AG04449 (cell line): ENCODE data around the gene DENND5A.

Source experiments
- CTCF ChIA-PET: fragments of 350-600 bp; formaldehyde crosslinking; extraction: SDS; loops from one replicate; lab custom pipeline; 2021; ENCODE audit warnings: antibody characterized with exemption; lab: Yijun Ruan, JAX
- POLR2A ChIA-PET: fragments of 400-600, 350-600 bp; formaldehyde crosslinking; extraction: SDS; loops from one replicate; lab custom pipeline; 2020; ENCODE audit warnings: antibody characterized with exemption, inconsistent platforms; lab: Yijun Ruan, JAX
- DNase-seq: peaks from one replicate; pipeline ENCODE4 v3.0.0-alpha.2; 2010; ENCODE audit warnings: low read depth, low spot score
- H3K4me3 ChIP-seq: 2 replicates; pipeline ENCODE4 v1.5.1; 2011; ENCODE audit warnings: low read depth, mild to moderate bottlenecking, control low read depth, low read length
- TF ChIP-seq, protein P1 (sequence below): IDR thresholded peaks from one replicate; pipeline ENCODE4 v1.5.1; 2011; ENCODE audit warnings: mild to moderate bottlenecking, moderate library complexity, low read length, control low read depth, inconsistent platforms; ENCODE audit not compliant: insufficient read depth; ENCODE audit errors: missing control alignments

Gene DENND5A

DNA sequence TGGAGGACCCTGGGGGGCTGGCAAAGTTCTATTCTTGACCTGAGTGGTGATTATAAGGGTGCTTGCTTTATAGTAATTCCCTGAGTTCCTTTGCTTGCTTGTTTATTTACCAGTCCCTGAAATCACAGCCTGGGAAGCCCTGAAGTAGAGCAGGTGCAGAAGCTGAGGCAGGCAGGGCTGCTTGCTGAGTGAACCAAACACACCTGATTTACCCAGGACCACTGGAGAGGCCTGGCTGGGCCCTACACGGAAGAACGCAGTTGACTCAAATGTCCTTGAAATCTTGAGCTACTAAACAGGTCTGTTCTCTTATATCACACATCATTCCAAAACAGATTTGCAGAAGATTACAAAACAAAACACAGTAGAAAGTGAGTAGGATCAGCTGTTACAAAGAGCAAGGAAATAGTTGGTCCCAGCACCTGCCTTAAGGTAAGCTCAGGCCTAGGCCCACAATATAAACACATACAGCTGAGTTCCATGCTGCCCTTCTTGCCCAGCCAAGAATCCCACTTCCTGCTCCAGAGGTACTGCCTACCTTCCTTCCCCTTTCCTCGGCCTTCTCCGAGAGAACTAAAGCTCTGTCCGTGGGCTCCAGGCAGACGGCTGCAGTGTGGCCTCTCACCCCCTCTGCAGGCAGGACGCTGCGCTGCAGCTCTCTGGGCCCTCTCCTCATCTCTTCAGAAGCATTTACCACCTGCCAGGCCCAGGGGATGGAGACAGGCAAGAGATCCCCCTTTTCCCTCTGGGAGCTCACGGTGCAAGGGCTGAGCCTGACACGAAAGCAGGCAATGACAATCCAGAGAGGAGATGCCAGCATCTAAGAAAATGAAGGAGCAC lies 127.6 kb downstream of the DENND5A start:
- no peak overlapping the region for H3K4me3 ChIP-seq
- TF ChIP-seq, protein P1, sequence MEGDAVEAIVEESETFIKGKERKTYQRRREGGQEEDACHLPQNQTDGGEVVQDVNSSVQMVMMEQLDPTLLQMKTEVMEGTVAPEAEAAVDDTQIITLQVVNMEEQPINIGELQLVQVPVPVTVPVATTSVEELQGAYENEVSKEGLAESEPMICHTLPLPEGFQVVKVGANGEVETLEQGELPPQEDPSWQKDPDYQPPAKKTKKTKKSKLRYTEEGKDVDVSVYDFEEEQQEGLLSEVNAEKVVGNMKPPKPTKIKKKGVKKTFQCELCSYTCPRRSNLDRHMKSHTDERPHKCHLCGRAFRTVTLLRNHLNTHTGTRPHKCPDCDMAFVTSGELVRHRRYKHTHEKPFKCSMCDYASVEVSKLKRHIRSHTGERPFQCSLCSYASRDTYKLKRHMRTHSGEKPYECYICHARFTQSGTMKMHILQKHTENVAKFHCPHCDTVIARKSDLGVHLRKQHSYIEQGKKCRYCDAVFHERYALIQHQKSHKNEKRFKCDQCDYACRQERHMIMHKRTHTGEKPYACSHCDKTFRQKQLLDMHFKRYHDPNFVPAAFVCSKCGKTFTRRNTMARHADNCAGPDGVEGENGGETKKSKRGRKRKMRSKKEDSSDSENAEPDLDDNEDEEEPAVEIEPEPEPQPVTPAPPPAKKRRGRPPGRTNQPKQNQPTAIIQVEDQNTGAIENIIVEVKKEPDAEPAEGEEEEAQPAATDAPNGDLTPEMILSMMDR: peak; percentile 93
- POLR2A ChIA-PET: no interaction called here
- CTCF ChIA-PET: interaction anchor here (0.7 to 9.0 kb wide), 45 partner anchors 9 to 943 kb away, joined by 3 to 162 read pairs (median 5); partner anchors contain the start of gene TMEM9B
- no peak for DNase-seq

DNA sequence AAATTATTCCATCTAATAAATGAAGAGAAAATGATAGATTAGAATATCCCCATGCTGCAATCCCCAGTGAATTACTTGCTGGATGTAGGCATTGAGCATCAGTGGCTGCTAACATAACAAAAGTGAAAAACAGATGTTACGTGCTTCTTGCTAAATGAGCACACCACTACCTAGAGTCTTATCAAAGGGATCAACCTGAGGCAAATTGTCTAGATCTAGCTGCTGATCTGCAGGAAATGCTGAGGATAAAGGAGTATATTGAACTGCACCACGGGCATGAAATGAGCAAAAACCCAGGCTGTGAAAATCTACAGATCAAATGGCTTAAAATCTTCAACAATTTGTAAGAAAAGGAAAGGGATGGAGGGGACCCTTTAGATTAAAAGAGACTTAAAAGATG lies 128.4 kb downstream of the DENND5A start:
- POLR2A ChIA-PET: no interaction called here
- no peak overlapping the region for H3K4me3 ChIP-seq
- no peak for DNase-seq
- CTCF ChIA-PET: interaction anchor here (1.1 to 9.0 kb wide), 12 partner anchors 8 to 370 kb away, joined by 4 to 162 read pairs (median 16); no protein-coding TSS in a partner anchor
- TF ChIP-seq, protein P1: no peak

DNA sequence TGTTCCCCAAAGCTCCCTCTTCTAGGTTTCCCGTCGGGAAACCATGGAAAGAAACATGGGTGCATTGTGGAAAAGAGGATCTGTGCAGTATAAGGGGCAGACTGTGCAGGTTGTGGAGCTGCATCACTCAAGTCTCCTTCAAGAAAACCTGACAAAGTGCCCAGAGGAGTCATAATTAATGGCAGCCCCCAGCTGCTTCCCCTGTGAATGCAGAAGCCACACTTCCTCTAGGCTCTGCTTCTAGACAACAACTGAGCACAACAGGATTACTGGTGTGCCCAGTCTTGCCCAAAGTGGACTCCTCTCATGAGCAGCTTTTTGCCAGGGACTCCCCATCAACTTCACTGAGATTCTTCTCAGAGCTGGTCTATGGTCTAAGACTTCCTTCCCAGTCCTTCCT lies 131.2 kb downstream of the DENND5A start:
- TF ChIP-seq, protein P1: no peak
- H3K4me3 ChIP-seq: no peak overlapping the region
- no peak for DNase-seq
- ChIA-PET CTCF (interaction anchor here (1.0 to 1.4 kb wide), 4 partner anchors 15 to 119 kb away, joined by 3 to 5 read pairs (median 3); no protein-coding TSS in a partner anchor), POLR2A (no interaction called here)

DNA sequence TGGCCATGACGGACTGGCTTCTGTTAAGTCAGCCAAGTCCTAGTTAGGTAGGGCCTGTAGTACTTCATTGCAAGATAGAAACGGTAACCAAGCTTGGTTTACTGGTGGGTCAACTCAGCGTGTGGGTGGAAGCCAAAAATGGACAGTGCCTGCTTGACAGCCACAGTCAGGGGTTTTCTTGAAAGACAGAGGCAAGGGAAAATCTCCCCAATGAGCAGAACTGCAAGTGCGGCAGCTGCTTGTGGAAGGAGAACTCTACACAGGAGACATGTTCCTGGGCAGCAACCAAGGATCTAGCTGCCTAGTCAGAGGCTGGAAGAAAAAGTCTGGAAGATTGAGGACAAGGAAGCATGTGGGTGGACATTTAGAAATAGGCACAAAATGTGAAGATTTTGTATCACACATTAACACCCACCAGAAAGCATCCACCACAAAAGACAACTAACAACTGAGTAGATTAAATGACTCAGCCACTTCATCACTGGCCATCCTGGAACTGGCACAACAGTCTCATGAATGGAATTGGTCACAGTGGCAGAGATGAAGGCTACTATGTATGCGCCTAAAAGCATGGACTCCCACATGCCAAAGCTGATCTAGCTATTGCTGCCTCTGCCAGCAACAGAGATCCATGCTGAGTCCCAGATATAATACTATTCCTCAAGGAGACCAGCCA lies 132.8 kb downstream of the DENND5A start:
- POLR2A ChIA-PET: no interaction called here
- no peak for DNase-seq
- CTCF ChIA-PET: interaction anchor here (1.6 kb wide), 1 partner anchor 44 kb away, joined by 3 read pairs; no protein-coding TSS in a partner anchor
- TF ChIP-seq, protein P1: no peak
- no peak overlapping the region for H3K4me3 ChIP-seq

DNA sequence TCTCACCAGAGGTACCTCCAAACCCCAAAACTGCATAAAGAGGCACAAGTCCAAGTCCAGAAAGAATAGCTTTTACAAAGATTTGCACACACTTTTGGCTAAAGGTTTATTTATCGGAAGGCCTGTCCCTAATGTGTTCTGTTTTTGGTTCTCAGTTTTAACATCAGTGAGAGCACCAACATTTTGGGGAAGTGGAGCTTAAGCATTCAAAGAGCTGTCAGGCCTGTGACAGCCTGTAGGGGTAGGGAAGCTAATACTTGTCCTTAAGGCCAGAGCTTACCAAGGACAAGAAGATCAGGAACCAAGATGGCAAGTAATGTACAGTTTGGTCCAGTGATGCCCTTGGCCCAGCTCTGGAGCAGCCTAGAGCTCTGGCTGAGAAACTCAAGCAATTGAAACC lies 134.9 kb downstream of the DENND5A start:
- CTCF ChIA-PET: interaction anchor here (0.5 to 3.0 kb wide), 4 partner anchors 113 to 227 kb away, joined by 3 to 10 read pairs (median 3); no protein-coding TSS in a partner anchor
- TF ChIP-seq, protein P1: no peak
- POLR2A ChIA-PET: no interaction called here
- H3K4me3 ChIP-seq: no peak overlapping the region
- no peak for DNase-seq

DNA sequence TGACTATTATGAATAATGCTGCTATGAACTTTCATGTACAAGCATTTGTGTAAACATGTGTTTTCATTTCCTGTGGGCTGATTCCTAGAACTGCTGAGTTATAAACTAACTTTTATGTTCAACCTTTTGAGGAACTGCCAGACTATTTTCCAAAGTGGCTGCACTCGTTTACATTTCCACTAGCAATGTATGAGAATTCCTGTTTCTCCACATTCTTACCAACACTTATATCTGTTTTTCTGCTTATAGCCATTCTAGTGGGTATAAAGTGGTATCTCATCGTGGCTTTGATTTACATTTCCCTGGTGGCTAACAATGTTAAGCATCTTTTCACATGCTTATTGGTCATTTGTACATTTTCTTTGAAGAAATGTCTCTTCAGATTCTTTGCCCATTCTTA lies 138.5 kb downstream of the DENND5A start:
- CTCF ChIA-PET: interaction anchor here (5.5 kb wide), 1 partner anchor 11 kb away, joined by 30 read pairs; no protein-coding TSS in a partner anchor
- TF ChIP-seq, protein P1: no peak

More for the DNA sequence above, 138.5 kb downstream of the DENND5A start:
- POLR2A ChIA-PET: no interaction called here
- no peak overlapping the region for H3K4me3 ChIP-seq
- no peak for DNase-seq
